ENCODE results near the gene EMX1. TPM values are rescaled to one million over a fixed set of nuclear protein-coding genes. Genes with fewer than 3 reads are reported as not detected.

Gene EMX1
- total and polyA plus RNA-seq, 2 of the 13 experiments (the other 11 are each of a cell fraction or from before 2014, with no cell fraction given) = 0.62 to 4.9 TPM

DNA sequence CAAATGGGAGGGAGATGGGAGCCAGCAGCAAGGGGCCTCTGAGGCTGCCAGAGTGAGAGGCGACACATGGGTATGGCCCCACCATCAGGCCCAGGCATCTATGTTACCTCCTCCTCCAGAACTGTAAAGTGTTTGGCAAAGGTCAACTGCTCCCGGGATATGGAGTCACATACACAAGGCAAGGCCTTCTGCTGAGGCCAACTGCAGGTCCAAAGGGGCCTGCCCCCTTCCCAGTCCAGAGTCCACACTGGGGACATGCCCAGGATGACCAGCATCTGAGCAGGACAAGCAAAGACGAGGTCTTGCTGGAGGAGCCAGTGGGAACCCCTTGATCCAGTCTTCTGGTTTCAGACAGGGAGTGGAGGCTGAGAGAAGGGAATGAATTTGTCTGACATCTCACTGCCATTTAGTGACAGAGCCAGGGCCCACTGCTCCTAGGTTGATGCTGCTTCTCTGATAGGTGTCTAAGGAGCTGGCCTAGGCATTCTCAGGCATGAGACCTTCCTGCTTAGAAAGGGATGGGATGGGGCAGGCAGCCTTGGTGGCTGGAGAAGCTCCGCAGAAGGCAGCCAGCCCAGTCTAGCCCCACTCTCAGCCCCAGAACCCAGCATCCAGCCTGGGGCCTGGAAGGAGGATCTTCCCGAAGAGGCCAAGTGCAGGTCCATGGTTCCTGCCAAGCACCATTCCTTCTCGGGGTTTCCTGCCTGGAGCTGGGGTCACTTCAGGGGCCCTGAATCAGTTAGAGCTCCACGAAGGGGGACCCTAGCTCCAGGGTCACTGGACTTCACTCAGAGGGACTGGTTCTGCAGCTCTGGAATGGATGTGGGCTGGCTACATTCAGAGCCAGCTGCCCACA is 26.4 kb downstream of the EMX1 start (continued):
- TF ChIP-seq, protein P1, sequence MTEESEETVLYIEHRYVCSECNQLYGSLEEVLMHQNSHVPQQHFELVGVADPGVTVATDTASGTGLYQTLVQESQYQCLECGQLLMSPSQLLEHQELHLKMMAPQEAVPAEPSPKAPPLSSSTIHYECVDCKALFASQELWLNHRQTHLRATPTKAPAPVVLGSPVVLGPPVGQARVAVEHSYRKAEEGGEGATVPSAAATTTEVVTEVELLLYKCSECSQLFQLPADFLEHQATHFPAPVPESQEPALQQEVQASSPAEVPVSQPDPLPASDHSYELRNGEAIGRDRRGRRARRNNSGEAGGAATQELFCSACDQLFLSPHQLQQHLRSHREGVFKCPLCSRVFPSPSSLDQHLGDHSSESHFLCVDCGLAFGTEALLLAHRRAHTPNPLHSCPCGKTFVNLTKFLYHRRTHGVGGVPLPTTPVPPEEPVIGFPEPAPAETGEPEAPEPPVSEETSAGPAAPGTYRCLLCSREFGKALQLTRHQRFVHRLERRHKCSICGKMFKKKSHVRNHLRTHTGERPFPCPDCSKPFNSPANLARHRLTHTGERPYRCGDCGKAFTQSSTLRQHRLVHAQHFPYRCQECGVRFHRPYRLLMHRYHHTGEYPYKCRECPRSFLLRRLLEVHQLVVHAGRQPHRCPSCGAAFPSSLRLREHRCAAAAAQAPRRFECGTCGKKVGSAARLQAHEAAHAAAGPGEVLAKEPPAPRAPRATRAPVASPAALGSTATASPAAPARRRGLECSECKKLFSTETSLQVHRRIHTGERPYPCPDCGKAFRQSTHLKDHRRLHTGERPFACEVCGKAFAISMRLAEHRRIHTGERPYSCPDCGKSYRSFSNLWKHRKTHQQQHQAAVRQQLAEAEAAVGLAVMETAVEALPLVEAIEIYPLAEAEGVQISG (CRISPR knock-in tag; IDR thresholded peaks at IDR 0.05) = no peak
- TF ChIP-seq, protein P2, sequence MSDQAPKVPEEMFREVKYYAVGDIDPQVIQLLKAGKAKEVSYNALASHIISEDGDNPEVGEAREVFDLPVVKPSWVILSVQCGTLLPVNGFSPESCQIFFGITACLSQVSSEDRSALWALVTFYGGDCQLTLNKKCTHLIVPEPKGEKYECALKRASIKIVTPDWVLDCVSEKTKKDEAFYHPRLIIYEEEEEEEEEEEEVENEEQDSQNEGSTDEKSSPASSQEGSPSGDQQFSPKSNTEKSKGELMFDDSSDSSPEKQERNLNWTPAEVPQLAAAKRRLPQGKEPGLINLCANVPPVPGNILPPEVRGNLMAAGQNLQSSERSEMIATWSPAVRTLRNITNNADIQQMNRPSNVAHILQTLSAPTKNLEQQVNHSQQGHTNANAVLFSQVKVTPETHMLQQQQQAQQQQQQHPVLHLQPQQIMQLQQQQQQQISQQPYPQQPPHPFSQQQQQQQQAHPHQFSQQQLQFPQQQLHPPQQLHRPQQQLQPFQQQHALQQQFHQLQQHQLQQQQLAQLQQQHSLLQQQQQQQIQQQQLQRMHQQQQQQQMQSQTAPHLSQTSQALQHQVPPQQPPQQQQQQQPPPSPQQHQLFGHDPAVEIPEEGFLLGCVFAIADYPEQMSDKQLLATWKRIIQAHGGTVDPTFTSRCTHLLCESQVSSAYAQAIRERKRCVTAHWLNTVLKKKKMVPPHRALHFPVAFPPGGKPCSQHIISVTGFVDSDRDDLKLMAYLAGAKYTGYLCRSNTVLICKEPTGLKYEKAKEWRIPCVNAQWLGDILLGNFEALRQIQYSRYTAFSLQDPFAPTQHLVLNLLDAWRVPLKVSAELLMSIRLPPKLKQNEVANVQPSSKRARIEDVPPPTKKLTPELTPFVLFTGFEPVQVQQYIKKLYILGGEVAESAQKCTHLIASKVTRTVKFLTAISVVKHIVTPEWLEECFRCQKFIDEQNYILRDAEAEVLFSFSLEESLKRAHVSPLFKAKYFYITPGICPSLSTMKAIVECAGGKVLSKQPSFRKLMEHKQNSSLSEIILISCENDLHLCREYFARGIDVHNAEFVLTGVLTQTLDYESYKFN (CRISPR knock-in tag; conservative IDR thresholded peaks at IDR 0.05) = peak; percentile 77
- no peak for TF ChIP-seq SOX13 (IDR thresholded peaks at IDR 0.05)
- peak in 1 of 2 experiments; percentile 30; a peak in 1 of 4 replicates for TF ChIP-seq SOX13 (CRISPR knock-in tag; conservative IDR thresholded peaks at IDR 0.05 in 1 of 2, IDR thresholded peaks at IDR 0.05 in 1 of 2)
- TF ChIP-seq, protein P3, sequence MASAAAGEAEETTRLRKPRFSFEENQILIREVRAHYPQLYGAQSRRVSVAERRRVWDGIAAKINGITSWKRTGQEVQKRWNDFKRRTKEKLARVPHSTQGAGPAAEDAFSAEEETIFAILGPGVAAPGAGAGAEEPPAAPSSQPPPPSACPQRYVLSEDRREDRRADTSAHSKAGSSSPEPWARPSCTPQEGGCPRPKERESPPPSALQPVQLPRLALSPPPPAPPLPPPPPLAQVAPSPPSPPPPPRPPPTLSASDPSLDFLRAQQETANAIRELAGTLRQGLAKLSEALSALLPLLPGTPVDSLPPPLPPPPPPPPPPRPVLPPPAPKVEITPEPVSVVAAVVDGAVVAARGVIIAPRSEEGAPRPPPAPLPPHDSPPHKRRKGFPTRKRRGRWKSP (CRISPR knock-in tag; IDR thresholded peaks at IDR 0.05) = no peak
- no peak for TF ChIP-seq ZNF484 (CRISPR knock-in tag; IDR thresholded peaks at IDR 0.05; ENCODE audit: borderline replicate concordance, low read depth)
- TF ChIP-seq TCF12 (IDR thresholded peaks at IDR 0.05) = no peak
- TF ChIP-seq TCF12 (CRISPR knock-in tag; IDR thresholded peaks at IDR 0.05) = no peak
- TF ChIP-seq ZNF572 (CRISPR knock-in tag; IDR thresholded peaks at IDR 0.05) = no peak
- TF ChIP-seq GFI1 (CRISPR knock-in tag; IDR thresholded peaks at IDR 0.05; ENCODE audit: borderline replicate concordance) = no peak
- TF ChIP-seq ISX (CRISPR knock-in tag; conservative IDR thresholded peaks at IDR 0.05) = no peak
- no peak for TF ChIP-seq AGO2 (optimal IDR thresholded peaks at IDR 0.05; ENCODE audit: low read depth, low read length)
- TF ChIP-seq HHEX (CRISPR knock-in tag; IDR thresholded peaks at IDR 0.05) = no peak
- TF ChIP-seq ZNF773 (CRISPR knock-in tag; IDR thresholded peaks at IDR 0.05; ENCODE audit: borderline replicate concordance) = no peak
- TF ChIP-seq, protein P4, sequence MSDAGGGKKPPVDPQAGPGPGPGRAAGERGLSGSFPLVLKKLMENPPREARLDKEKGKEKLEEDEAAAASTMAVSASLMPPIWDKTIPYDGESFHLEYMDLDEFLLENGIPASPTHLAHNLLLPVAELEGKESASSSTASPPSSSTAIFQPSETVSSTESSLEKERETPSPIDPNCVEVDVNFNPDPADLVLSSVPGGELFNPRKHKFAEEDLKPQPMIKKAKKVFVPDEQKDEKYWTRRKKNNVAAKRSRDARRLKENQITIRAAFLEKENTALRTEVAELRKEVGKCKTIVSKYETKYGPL (CRISPR knock-in tag; IDR thresholded peaks at IDR 0.05) = no peak
- TF ChIP-seq ZFP90 (CRISPR knock-in tag; IDR thresholded peaks at IDR 0.05; ENCODE audit: borderline replicate concordance) = no peak
- TF ChIP-seq ZNF777 (CRISPR knock-in tag; IDR thresholded peaks at IDR 0.05) = no peak
- no peak for TF ChIP-seq ZNF460 (CRISPR knock-in tag; IDR thresholded peaks at IDR 0.05; ENCODE audit: borderline replicate concordance)

Data from HepG2 (cell line).